ENCODE data around the gene HLA-E. TPM values are rescaled to one million over a fixed set of nuclear protein-coding genes. Genes with fewer than 3 reads are reported as not detected.

Gene HLA-E
- total and polyA plus RNA-seq, 2 of the 13 experiments (the other 11 are each of a cell fraction or from before 2014, with no cell fraction given), result 45.2 to 90.4 TPM

DNA sequence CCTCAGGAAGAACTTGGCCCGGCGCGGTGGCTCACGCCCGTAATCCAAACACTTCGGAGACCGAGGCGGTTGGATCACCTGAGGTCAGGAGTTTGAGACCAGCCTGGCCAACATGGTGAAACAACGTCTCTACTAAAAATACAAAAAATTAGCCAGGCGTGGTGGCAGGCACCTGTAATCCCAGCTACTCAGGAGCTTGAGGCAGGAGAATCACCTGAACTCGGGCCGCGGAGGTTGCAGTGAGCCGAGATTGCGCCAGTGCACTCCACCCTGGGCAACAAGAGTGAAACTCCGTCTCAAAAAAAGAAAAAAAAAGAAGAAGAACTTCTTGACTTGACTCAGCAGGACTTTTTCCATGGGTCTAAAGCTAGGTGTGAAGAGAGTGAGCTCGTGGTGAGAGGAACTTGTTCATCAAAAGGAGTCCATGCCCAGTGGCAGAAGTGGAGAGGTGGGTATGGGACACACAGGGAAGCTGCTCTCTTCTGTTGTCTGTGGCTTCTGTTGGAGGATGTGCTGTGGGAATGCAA is 40.1 kb downstream of the HLA-E start (continued):
- TF ChIP-seq, protein P1, sequence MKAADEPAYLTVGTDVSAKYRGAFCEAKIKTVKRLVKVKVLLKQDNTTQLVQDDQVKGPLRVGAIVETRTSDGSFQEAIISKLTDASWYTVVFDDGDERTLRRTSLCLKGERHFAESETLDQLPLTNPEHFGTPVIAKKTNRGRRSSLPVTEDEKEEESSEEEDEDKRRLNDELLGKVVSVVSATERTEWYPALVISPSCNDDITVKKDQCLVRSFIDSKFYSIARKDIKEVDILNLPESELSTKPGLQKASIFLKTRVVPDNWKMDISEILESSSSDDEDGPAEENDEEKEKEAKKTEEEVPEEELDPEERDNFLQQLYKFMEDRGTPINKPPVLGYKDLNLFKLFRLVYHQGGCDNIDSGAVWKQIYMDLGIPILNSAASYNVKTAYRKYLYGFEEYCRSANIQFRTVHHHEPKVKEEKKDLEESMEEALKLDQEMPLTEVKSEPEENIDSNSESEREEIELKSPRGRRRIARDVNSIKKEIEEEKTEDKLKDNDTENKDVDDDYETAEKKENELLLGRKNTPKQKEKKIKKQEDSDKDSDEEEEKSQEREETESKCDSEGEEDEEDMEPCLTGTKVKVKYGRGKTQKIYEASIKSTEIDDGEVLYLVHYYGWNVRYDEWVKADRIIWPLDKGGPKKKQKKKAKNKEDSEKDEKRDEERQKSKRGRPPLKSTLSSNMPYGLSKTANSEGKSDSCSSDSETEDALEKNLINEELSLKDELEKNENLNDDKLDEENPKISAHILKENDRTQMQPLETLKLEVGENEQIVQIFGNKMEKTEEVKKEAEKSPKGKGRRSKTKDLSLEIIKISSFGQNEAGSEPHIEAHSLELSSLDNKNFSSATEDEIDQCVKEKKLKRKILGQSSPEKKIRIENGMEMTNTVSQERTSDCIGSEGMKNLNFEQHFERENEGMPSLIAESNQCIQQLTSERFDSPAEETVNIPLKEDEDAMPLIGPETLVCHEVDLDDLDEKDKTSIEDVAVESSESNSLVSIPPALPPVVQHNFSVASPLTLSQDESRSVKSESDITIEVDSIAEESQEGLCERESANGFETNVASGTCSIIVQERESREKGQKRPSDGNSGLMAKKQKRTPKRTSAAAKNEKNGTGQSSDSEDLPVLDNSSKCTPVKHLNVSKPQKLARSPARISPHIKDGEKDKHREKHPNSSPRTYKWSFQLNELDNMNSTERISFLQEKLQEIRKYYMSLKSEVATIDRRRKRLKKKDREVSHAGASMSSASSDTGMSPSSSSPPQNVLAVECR (CRISPR knock-in tag; IDR thresholded peaks at IDR 0.05; ENCODE audit: borderline replicate concordance), result 0 out of 2 replicates have a peak, but pooled peaks have one; percentile 31
- TF ChIP-seq MEF2D (CRISPR knock-in tag; IDR thresholded peaks at IDR 0.05) (0 out of 2 replicates have a peak, but pooled peaks have one; percentile 46), NRL (CRISPR knock-in tag; IDR thresholded peaks at IDR 0.05; ENCODE audit: borderline replicate concordance) (peak; percentile 29; the same call in 1 of the 2 replicates), IRX3 (CRISPR knock-in tag; IDR thresholded peaks at IDR 0.05; ENCODE audit: borderline replicate concordance, low read depth) (0 out of 2 replicates have a peak, but pooled peaks have one; percentile 31), ZNF883 (CRISPR knock-in tag; IDR thresholded peaks at IDR 0.05; ENCODE audit: not compliant biosample characterization) (peak; percentile 61)

DNA sequence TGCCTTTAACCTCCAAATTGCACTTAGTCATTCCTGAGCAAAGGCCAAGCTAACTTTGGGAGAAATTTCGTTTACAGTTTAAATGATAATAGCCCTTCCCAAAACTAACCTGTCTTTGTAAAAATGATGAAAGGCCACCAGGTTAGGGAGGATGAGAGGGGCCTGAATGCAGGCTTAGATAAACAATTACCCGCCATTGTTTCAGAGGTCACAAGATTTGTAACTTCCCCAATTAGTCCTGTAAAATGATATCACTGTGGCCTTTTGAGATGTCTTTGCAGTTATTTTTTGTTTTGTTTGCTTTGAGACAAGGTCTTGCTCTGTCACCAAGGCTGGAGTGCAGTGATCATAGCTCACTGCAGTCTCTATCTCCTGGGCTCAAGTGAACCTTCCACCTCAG is 40.7 kb downstream of the HLA-E start:
- peak overlapping the region; percentile 28; the same call in 1 of the 2 replicates for H3K9ac ChIP-seq (ENCODE audit: insufficient read depth, low read depth, low read length)
- peak; percentile 13; the same call in 2 of the 3 replicates for ATAC-seq
- H3K79me2 ChIP-seq (ENCODE audit: insufficient read depth, low read length), result no peaks in the 10 kb centered on the region
- peak overlapping the region; percentile 2 for H2AFZ ChIP-seq (ENCODE audit: low read length)
- H3K36me3 ChIP-seq (replicated peaks in 1 of 2; ENCODE audit: control insufficient read depth in 1 of 2, insufficient read depth in 2 of 2, low read length in 2 of 2), result no peaks in the 10 kb centered on the region; a peak in 1 of 5 replicates
- intact Hi-C loops (cut with micrococcal nuclease; ENCODE audit: unreplicated experiment) (no loop called here), in situ Hi-C loops (cut with HindIII; ENCODE audit: extremely low pct_ligation_motif_present, low pct_unique_long_range_greater_than_20kb) (no loop called here)
- POLR2A ChIA-PET, result interaction anchor here (0.6 to 1.0 kb wide), 5 partner anchors 9 to 321 kb away, joined by 3 to 4 read pairs (median 3); no protein-coding TSS in a partner anchor
- no peaks in the 10 kb centered on the region for H3K27me3 ChIP-seq (ENCODE audit: control insufficient read depth in 1 of 2, insufficient read depth in 2 of 2, low read length in 2 of 2)
- peaks cover 5% of the 10 kb centered on the region; the same call in 1 of the 2 replicates for H3K9me3 ChIP-seq (ENCODE audit: low read length)
- H3K4me3 ChIP-seq (replicated peaks in 1 of 3; ENCODE audit: insufficient read depth in 1 of 3, low read depth in 2 of 3, low read length in 3 of 3), result no peak overlapping the region
- peak; percentile 66 for FAIRE-seq
- CTCF ChIA-PET (ENCODE audit: low intra/inter-chr PET ratio, low total read pairs), result interaction anchor here (7.3 kb wide), 1 partner anchor 47 kb away, joined by 72 read pairs; no protein-coding TSS in a partner anchor
- H3K27ac ChIP-seq (ENCODE audit: extremely low read length, insufficient read depth, low read length), result peak overlapping the region; percentile 58
- H3K4me1 ChIP-seq (ENCODE audit: insufficient read depth, low read length), result peaks cover 71% of the 10 kb centered on the region
- BruUV-seq (replicated peaks), result no TSS peak
- peak overlapping the region; percentile 54 for H3K4me2 ChIP-seq (ENCODE audit: low read depth, low read length)
- no peaks in the 10 kb centered on the region for H4K20me1 ChIP-seq (ENCODE audit: insufficient read depth, low read length)
- whole genome bisulfite sequencing (ENCODE audit: low lambda C conversion rate), result 3% methylated on average over 2 of the region's 2 CpGs
- DNase-seq (ENCODE audit: low spot score), result peak; percentile 55
- peak; percentile 65 for TF ChIP-seq SOX13 (IDR thresholded peaks at IDR 0.05)
- TF ChIP-seq SOX13 (CRISPR knock-in tag; conservative IDR thresholded peaks at IDR 0.05 in 1 of 2, IDR thresholded peaks at IDR 0.05 in 1 of 2), result peak in 1 of 2 experiments; percentile 90; a peak in 2 of 4 replicates
- TF ChIP-seq, protein P2, sequence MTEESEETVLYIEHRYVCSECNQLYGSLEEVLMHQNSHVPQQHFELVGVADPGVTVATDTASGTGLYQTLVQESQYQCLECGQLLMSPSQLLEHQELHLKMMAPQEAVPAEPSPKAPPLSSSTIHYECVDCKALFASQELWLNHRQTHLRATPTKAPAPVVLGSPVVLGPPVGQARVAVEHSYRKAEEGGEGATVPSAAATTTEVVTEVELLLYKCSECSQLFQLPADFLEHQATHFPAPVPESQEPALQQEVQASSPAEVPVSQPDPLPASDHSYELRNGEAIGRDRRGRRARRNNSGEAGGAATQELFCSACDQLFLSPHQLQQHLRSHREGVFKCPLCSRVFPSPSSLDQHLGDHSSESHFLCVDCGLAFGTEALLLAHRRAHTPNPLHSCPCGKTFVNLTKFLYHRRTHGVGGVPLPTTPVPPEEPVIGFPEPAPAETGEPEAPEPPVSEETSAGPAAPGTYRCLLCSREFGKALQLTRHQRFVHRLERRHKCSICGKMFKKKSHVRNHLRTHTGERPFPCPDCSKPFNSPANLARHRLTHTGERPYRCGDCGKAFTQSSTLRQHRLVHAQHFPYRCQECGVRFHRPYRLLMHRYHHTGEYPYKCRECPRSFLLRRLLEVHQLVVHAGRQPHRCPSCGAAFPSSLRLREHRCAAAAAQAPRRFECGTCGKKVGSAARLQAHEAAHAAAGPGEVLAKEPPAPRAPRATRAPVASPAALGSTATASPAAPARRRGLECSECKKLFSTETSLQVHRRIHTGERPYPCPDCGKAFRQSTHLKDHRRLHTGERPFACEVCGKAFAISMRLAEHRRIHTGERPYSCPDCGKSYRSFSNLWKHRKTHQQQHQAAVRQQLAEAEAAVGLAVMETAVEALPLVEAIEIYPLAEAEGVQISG (CRISPR knock-in tag; IDR thresholded peaks at IDR 0.05), result no peak
- no peak for TF ChIP-seq REXO4 (CRISPR knock-in tag; IDR thresholded peaks at IDR 0.05; ENCODE audit: borderline replicate concordance)
- TF ChIP-seq KDM3A (CRISPR knock-in tag; IDR thresholded peaks at IDR 0.05; ENCODE audit: low read depth), result 0 out of 2 replicates have a peak, but pooled peaks have one; percentile 8
- TF ChIP-seq ZFP41 (CRISPR knock-in tag; IDR thresholded peaks at IDR 0.05; ENCODE audit: borderline replicate concordance), result no peak
- 0 out of 2 replicates have a peak, but pooled peaks have one; percentile 40 for TF ChIP-seq NR2F2 (IDR thresholded peaks at IDR 0.05; ENCODE audit: borderline replicate concordance, low read depth)
- TF ChIP-seq ZNF546 (CRISPR knock-in tag; conservative IDR thresholded peaks at IDR 0.05), result no peak
